GM06990 (cell line): Measurements from ENCODE around the gene PPIE.

Experiments used
- DNase-seq: peaks from one replicate; pipeline ENCODE4 v3.0.0-alpha.2; 2011; ENCODE audit not compliant: insufficient read length; ENCODE audit errors: extremely low read depth
- H3K27me3 ChIP-seq: replicated peaks from 2 replicates; pipeline ENCODE4 v1.6.0; 2011; ENCODE audit warnings: low read length; ENCODE audit not compliant: control insufficient read depth, insufficient read depth
- H3K36me3 ChIP-seq: 2 replicates; pipeline ENCODE4 v1.5.1; 2011; ENCODE audit warnings: low read length; ENCODE audit not compliant: control insufficient read depth, insufficient read depth
- H3K4me3 ChIP-seq: replicated peaks from 2 replicates; pipeline ENCODE4 v1.5.1; 2011; ENCODE audit warnings: low read depth, mild to moderate bottlenecking, control low read depth, low read length
- CTCF ChIP-seq: IDR thresholded peaks from 2 replicates; pipeline ENCODE4 v1.5.1; 2011; ENCODE audit warnings: low read length, control low read depth, mild to moderate bottlenecking, inconsistent platforms; ENCODE audit not compliant: insufficient read depth, poor library complexity, severe bottlenecking

The PPIE gene

GRCh38 chr1:39711104-39711965, 27.3 kb upstream of the PPIE start:
- Histone ChIP-seq H3K27me3 (no peaks in the 10 kb centered on the region), H3K4me3 (no peak overlapping the region), H3K36me3 (no peaks in the 10 kb centered on the region)
- DNase-seq = no peak
- peak; percentile 4 for TF ChIP-seq CTCF

- Histone ChIP-seq H3K36me3 (no peaks in the 10 kb centered on the region), H3K27me3 (no peaks in the 10 kb centered on the region), H3K4me3 (no peak overlapping the region)
- TF ChIP-seq CTCF = no peak
- no peak for DNase-seq
These were observed 26.7 kb upstream of the PPIE start for GRCh38 chr1:39711966-39712340.

- DNase-seq = no peak
- H3K4me3 ChIP-seq = no peak overlapping the region
- no peaks in the 10 kb centered on the region for H3K27me3 ChIP-seq
- TF ChIP-seq CTCF = no peak
- no peaks in the 10 kb centered on the region for H3K36me3 ChIP-seq
These were observed 25.1 kb upstream of the PPIE start for GRCh38 chr1:39713557-39713956.

GRCh38 chr1:39717809-39718208, 20.9 kb upstream of the PPIE start:
- Histone ChIP-seq H3K4me3 (no peak overlapping the region), H3K36me3 (no peaks in the 10 kb centered on the region), H3K27me3 (no peaks in the 10 kb centered on the region)
- no peak for DNase-seq
- TF ChIP-seq CTCF = no peak

- Histone ChIP-seq H3K36me3 (no peaks in the 10 kb centered on the region), H3K4me3 (no peak overlapping the region), H3K27me3 (no peaks in the 10 kb centered on the region)
- peak; percentile 42 for DNase-seq
- TF ChIP-seq CTCF = peak; percentile 40
These were observed 18.3 kb upstream of the PPIE start for GRCh38 chr1:39720094-39720999.
